GM12864 (cell line): Measurements from ENCODE around the gene ANKRD13C.

ENCODE experiments used
- DNase-seq: peaks from one replicate; pipeline ENCODE4 v3.0.0-alpha.2; 2011; ENCODE audit warnings: low read depth
- H3K4me3 ChIP-seq: 2 replicates; pipeline ENCODE4 v1.5.1; 2011; ENCODE audit warnings: mild to moderate bottlenecking, low read depth, low read length, control low read depth
- CTCF ChIP-seq: IDR thresholded peaks from 2 replicates; pipeline ENCODE4 v1.5.1; 2011; ENCODE audit warnings: low read depth, mild to moderate bottlenecking, moderate library complexity, low read length, control low read depth, inconsistent platforms; ENCODE audit errors: missing control alignments

ANKRD13C gene

GRCh38 chr1:70220517-70221237 is 133.8 kb downstream of the ANKRD13C start:
- H3K4me3 ChIP-seq: peak overlapping the region; percentile 79
- DNase-seq: no peak
- TF ChIP-seq CTCF: no peak

- H3K4me3 ChIP-seq: no peak overlapping the region
- DNase-seq: no peak
Observed at GRCh38 chr1:70220015-70220414, 134.5 kb downstream of the ANKRD13C start.

GRCh38 chr1:70211541-70211940 is 143.0 kb downstream of the ANKRD13C start:
- no peak for DNase-seq
- no peak overlapping the region for H3K4me3 ChIP-seq
- no peak for TF ChIP-seq CTCF

More at GRCh38 chr1:70220015-70220414, 134.5 kb downstream of the ANKRD13C start:
- TF ChIP-seq CTCF: no peak

GRCh38 chr1:70210820-70211219 is 143.7 kb downstream of the ANKRD13C start:
- DNase-seq: no peak
- no peak for TF ChIP-seq CTCF
- H3K4me3 ChIP-seq: no peak overlapping the region
